ENCODE measurements around the gene GAS1.

DNA sequence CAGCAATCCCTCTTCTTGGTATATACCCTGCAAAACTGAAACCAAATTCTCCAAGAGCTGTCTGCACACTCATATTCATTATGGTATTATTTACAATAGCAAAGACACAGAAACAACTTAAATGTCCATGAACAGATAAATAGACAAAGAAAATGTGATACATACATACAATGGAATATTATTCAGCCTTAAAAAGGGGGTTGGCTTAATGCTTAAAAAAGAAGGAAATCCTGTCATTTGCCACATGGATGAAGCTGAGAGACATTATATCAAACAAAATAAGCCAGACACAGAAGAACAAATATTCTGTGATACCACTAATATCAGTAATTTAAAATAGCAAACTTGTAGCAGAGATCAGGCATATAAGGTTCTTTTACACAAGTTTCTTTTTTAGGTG, 46.5 kb upstream of the GAS1 start:
- TF ChIP-seq, protein P1, sequence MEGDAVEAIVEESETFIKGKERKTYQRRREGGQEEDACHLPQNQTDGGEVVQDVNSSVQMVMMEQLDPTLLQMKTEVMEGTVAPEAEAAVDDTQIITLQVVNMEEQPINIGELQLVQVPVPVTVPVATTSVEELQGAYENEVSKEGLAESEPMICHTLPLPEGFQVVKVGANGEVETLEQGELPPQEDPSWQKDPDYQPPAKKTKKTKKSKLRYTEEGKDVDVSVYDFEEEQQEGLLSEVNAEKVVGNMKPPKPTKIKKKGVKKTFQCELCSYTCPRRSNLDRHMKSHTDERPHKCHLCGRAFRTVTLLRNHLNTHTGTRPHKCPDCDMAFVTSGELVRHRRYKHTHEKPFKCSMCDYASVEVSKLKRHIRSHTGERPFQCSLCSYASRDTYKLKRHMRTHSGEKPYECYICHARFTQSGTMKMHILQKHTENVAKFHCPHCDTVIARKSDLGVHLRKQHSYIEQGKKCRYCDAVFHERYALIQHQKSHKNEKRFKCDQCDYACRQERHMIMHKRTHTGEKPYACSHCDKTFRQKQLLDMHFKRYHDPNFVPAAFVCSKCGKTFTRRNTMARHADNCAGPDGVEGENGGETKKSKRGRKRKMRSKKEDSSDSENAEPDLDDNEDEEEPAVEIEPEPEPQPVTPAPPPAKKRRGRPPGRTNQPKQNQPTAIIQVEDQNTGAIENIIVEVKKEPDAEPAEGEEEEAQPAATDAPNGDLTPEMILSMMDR (optimal IDR thresholded peaks at IDR 0.05 in 1 of 3, IDR thresholded peaks at IDR 0.05 in 1 of 3, conservative IDR thresholded peaks at IDR 0.05 in 1 of 3; ENCODE audit: extremely low read depth in 1 of 3, insufficient read depth in 2 of 3, low read length in 3 of 3), result no peak
- no peak for TF ChIP-seq EZH2 (IDR thresholded peaks at IDR 0.05; ENCODE audit: low read length)
